Measurements from ENCODE around the gene NSG2.
"Not testable (repeated sequence)": the region's sequence is repeated elsewhere in the genome, so short reads cannot be mapped to it uniquely, and the experiment has no call there.

Gene NSG2

DNA sequence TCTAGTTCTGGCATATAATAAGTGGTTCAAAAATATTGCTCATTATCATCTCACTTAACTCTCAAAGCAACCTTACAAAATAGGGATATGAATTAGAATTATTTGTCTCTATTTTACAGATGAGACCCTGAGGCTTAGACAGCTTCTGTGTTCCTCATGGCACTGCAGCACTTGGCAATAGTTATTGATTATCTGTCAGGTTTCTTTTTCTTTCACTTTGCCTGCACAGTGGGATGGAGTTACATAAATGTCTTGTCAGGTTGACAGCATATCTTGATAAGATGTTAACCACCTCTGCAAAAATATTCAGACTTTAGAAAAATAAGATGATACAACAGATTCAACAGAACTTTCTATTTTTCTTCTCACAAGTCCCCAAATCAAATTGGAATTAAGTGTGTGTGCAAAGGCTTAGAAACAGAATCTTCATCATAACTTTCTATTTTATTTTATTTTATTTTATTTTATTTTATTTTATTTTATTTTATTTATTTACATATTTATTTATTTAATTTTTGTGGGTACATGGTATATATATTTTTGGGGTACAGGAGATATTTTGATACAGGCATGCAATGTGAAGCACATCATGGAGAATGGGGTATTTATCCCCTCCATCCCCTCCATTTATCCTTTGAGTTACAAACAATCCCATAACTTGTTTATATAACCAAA is 17.7 kb downstream of the NSG2 start:
- DNase-seq, result no peak

- no peak for DNase-seq
Observed at GRCh38 chr5:174064171-174064570, 18.7 kb downstream of the NSG2 start.

- DNase-seq, result no peak
Observed at GRCh38 chr5:174065528-174066197, 20.2 kb downstream of the NSG2 start.

- DNase-seq, result no peak
Observed at GRCh38 chr5:174067499-174067898, 22.0 kb downstream of the NSG2 start.

- no peak for DNase-seq
Observed at GRCh38 chr5:174071484-174071883, 26.0 kb downstream of the NSG2 start.

GRCh38 chr5:174073122-174073660 is 27.7 kb downstream of the NSG2 start:
- DNase-seq, result no peak

DNA sequence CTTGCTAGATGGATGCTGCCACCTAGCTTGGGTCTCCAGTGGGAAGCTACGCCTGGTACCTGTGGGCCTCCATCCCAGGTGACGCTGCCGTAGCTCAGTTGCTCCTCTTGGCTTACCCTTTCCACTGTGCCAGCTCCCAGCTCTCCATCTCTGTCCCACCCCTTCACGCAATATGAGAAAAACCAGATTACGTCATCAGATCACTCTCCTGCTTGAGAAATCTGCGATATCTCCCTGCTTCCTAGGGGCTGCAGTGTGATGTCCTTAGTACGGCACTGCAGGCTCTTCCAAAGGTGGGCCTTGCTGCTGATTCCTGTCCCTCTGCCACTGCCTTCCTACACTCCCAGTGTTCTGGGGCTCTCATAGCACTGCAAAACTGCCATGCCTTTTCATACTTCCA is 28.9 kb downstream of the NSG2 start:
- DNase-seq, result no peak

DNA sequence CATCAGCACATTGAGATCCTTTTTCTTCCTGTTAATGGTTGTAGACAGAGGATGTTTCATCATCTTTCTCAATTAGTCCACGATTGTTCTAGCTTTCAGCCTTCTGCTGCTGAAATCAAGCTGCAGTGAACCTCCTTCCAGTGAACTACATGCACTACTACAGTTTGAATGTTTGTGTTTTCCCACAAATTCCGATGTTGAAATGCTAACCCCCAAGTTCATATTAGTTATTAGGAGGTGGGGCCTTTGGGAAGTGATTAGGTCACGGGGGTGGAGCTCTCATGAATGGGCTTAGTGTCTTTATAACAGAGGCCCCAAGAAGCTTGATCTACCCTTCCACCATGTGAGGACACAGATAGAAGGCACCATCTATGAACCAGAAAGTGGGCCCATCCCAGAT is 32.9 kb downstream of the NSG2 start:
- DNase-seq, result no peak

GRCh38 chr5:174082286-174082685 is 36.8 kb downstream of the NSG2 start:
- DNase-seq, result no peak

GRCh38 chr5:174083056-174083827 is 37.7 kb downstream of the NSG2 start:
- no peak for DNase-seq

DNA sequence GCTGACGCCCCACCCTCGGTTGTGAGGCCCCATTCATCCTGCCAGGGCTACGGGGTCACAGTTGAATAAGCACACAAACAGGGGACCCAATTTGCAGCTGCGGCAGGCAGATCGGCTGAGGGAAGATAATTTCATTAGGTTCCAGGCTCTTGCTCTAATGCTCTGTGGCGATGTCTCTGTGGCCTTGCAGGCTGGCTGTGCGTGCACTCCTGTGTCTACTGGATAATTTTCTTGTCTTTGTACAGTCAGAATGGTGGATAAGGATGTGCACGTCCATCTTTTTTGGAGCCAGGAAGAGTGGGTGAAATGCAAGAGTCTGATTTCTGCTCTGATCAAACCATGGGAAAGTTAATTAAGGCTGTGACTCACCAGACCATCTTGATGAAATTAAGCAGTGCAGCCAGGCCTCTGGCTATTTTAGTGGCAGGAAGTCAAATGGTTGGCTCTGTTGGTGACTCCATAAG is 39.2 kb downstream of the NSG2 start:
- no peak for DNase-seq

DNA sequence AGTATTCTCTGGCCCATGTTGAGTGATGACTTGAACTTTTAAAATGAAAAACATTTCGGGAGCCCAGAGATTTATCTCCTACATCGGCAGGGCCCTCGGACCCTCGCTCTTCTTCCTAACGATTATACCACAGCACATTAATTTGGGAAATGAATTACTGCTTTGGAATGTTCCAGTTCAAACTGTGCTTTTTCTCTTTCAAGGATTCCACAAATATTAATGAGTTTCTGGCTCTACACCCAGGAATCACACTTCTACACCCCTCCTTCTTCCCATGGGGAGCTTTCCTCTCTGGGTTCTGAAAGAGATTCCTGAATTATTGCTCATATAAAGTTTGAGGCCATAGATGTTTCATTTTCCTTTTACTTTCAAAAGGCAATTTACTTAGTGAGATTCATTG is 41.2 kb downstream of the NSG2 start:
- no peak for DNase-seq

DNA sequence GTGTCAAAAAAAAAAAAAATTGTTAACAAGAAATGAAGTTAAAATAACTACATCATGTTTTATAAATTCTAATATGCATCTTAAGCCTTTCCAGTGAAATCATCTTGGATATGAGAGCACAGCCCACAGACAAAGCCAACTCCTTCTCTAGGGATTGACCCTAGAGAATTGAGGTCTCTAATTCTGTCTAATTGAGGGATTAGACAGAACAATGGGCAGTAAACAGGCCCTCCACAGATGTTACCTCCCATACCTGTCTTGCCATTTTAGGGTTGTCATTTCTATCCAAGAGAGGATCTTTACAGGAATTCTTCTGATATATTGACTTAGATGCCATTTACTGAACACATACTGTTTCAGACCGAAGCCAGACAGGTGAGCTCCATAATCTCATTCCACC is 42.3 kb downstream of the NSG2 start:
- no peak for DNase-seq

DNA sequence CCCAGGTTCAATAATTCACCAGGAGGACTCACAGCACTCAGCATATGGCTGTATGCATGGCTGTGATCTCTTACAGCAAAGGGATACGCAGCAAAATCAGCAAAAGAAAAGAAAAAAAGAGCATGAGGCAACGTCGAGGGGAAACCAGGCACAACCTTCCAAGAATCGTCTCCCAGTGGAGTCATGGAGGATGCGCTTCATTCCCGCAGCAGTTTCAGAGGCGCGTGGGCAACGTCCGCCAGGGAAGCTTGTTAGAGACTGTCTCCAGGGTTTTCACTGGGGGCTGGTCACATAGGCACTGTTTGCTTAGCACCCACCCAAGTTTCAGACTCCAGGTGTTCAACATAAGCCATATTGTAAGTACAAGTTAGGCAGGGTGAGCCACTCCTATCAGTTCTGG is 44.6 kb downstream of the NSG2 start:
- no peak for DNase-seq

GRCh38 chr5:174093123-174093522 is 47.6 kb downstream of the NSG2 start:
- DNase-seq, result no peak

DNA sequence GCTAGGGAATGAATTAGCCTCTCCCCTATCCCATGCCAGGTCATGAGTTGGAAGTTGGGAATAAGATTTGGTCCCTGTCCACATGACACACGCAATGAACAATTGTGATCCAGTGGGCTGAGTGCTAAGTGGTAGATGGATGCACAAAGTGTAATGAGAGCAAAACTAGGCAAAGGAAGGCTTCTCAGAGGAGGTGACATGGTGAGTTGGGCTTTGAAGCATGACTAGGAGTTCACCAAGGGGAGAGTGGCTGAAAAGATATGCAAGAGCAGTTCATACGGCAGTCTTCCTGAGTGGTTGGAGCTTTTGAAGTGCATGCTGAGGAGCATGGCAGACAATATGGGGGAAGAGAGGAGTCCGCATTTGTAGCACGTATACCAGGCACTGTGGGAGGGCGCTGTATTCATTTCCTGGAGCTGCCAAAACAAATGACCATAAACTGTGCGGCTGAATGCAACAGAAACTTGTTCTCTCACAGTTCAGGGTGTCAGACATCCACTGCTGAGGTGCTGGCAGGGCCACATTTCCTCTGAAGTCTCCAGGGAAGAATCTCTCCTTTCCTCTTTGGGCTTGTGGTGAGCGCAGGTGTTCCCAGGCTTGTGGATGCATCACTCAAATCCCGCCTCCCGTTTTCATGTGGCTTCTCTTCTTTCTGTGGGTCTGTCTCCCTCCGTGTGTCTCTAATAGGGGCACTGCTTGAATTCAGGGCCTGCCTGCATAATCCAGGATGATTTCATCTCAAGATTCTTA is 49.5 kb downstream of the NSG2 start:
- no peak for DNase-seq

GRCh38 chr5:174096619-174097018 is 51.1 kb downstream of the NSG2 start:
- DNase-seq, result no peak

DNA sequence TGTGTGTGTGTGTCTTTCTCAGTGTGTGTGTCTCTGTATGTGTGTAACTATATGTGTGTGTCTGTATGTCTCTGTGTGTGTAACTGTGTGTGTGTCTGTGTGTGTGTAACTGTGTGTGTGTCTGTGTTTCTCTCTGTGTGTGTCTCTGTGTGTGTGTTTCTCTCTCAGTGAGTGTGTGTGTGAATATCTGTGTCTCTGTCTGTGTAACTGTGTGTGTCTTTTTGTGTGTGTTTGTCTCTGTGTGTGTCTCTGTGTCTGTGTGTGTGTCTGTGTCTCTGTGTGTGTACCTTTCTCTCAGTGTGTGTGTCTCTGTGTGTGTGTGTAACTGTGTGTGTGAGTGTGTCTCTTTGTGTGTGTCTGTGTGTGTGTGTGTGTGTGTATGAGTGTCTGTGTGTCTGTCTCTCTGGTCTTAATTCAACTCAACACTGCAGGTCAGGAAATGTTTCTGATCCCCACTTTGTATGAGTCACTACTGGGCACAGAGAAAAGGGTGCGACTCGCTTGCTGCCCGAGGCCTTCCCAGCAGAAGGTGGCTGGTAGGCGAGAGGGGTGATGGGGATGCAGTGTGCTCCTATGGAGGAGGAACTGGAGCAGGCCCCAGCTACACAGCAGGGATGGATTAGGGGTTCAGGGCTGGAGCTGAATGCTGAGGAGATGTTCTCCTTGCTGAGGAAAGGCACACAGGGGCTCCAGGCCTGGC is 52.1 kb downstream of the NSG2 start:
- no peak for DNase-seq

DNA sequence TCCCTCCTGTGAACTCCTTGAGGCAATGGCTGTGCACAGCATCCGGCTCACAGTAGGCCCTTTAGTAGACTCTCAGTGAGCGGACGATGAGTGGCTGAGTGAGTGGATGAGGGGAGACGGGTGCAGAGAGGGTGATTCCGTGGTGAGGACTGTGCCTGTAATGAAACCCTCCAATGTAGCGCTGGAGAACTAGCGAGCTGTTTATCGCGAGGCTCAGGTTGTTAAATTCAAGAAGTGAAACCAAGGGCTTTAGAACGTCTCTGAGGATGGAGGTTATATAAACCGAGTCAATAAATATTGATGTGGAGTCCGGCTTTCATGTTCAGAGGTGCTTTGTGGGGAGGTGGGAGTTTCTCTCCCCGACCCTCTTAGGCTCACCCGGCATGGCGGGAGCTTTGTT is 53.2 kb downstream of the NSG2 start:
- DNase-seq, result no peak

DNA sequence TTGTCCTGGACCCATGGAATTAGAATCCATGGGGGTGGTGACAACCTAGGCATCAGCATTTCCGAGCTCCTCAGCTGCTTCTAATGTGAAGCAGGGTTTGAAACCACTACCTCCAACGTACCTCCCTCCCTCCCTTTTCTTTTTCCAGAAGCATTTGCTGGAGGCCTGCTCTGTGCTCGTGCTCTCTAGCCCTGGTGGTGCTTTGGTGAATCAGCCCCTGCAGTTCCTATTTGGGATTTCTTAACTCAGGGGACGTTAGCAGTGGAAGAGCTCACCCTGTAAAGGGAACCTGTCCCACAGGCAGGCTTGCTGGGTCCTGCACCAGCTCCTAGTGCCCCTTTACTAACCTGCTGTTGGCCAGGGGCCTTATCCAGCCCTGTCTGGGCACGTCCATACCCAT is 55.0 kb downstream of the NSG2 start:
- DNase-seq, result no peak

- no peak for DNase-seq
Observed at GRCh38 chr5:174101195-174101730, 55.8 kb downstream of the NSG2 start.

DNA sequence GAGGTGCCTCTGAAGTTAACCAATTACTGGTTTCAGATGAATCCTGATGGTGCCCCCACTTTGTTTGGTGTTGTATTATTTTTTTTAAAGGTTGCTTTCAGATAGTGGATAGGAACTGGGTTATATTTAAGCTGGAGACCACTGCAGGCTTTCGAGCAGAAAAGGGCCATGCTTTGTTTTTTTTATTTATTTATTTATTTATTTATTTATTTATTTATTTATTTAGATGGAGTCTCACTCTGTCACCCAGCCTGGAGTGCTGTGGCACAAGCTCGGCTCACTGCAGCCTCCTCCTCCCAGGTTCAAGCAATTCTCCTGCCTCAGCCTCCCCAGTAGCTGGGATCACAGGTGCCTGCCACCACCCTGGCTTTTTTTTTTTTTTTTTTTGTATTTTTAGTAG is 57.1 kb downstream of the NSG2 start:
- DNase-seq, result not testable (repeated sequence)

Measured in hippocampal formation (tissue), 2 donors.